ENCODE measurements around the gene NDUFA6.

NDUFA6 gene

GRCh38 chr22:42067671-42068251 is 22.8 kb downstream of the NDUFA6 start:
- in situ Hi-C loops (cut with MboI; ENCODE audit: low pct_unique_long_range_greater_than_20kb, low sequenced_read_pairs, unreplicated experiment), result no loop called here
- no peak for TF ChIP-seq CTCF (IDR thresholded peaks at IDR 0.05; ENCODE audit: extremely low read depth, insufficient read depth, missing control alignments)
- DNase-seq (ENCODE audit: low spot score), result no peak

DNA sequence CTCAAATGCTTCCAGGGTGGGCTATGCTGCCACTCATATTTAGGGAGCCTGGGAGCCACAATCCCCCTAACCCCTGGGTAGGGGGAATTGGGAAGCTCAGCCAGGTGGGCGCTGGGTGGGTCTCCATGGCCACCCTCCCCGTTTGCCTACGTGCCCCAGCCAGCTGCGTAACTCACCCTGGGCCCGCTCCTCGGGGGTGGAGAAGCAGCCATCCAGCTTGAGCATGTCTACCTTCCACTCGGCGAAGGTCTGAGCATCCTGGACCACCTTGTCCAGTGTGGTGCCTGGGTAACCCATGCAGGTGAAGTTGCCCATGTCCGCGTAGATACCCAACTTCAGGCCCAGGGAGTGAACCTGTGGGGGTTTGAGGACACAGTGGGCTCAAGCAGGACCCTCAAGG is 23.6 kb downstream of the NDUFA6 start:
- TF ChIP-seq CTCF (IDR thresholded peaks at IDR 0.05; ENCODE audit: extremely low read depth, insufficient read depth, missing control alignments), result no peak
- DNase-seq (ENCODE audit: low spot score), result no peak
- in situ Hi-C loops (cut with MboI; ENCODE audit: low pct_unique_long_range_greater_than_20kb, low sequenced_read_pairs, unreplicated experiment), result no loop called here

DNA sequence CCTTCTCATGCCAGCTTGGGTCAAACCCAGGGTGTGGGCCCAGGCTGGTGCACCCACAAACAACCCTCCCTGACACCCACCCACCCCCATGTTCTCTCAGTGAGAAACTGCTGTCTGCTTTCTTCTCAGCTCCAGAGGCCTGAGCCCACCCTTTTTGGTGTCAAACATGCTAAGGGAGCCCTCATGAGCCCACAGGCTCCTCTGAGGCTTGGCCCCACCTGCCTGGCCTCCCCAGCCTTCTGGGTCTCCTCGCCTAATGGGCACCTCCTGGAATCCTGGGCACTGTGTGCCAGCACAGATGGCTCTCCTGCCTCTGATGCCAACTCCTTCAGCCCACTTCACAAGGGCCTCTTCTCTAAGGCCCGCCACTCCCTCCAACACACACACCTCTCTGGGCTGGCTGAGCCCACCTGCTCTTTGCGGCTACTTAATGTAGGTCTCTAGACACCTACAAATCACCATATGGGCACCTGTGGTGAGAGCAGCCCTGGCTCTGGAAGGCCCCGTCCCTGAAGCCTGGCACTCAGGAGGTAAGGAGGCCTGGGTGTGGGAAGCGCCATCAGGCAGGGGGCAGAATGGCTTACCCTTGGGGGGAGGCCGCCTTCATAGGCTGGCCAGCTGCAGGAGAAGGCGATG is 24.3 kb downstream of the NDUFA6 start:
- no peak for TF ChIP-seq CTCF (IDR thresholded peaks at IDR 0.05; ENCODE audit: extremely low read depth, insufficient read depth, missing control alignments)
- in situ Hi-C loops (cut with MboI; ENCODE audit: low pct_unique_long_range_greater_than_20kb, low sequenced_read_pairs, unreplicated experiment), result no loop called here
- DNase-seq (ENCODE audit: low spot score), result no peak

DNA sequence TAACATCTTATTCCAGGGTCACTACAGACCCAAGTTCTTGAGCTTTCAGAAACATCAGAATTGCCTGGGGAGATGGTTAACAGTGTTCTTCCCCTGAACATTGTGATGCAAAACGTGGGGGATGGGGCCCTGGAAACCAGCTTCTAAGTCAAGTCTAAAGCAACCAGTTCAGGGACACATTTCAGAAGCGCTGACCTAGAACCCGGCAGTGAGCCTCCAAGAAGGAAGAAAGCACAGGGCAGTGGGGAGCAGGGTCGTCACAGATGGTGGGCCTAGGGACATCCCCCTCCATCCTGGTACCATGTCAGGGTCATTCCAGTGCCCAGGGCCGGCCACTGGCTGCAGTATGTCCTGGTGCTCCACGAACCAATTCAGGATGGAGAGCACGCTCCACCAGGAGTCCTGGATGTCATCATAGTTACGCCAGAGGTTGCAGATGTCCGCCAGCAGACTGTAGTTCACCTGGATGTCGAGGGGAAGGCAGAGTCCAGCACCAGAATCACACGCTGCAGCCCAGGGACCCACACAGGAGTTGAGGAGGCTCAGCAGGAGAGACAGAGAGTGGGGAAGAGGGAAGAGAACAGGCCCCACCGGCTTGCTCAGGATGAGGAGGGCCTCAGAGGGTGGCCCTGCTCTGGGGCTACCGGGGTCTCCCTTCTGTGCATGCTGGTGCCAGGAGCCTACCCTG is 25.0 kb downstream of the NDUFA6 start:
- TF ChIP-seq CTCF (IDR thresholded peaks at IDR 0.05; ENCODE audit: extremely low read depth, insufficient read depth, missing control alignments), result no peak
- DNase-seq (ENCODE audit: low spot score), result no peak
- in situ Hi-C loops (cut with MboI; ENCODE audit: low pct_unique_long_range_greater_than_20kb, low sequenced_read_pairs, unreplicated experiment), result no loop called here

GRCh38 chr22:42064629-42065028 is 25.9 kb downstream of the NDUFA6 start:
- no peak for TF ChIP-seq CTCF (IDR thresholded peaks at IDR 0.05; ENCODE audit: extremely low read depth, insufficient read depth, missing control alignments)
- in situ Hi-C loops (cut with MboI; ENCODE audit: low pct_unique_long_range_greater_than_20kb, low sequenced_read_pairs, unreplicated experiment), result no loop called here
- no peak for DNase-seq (ENCODE audit: low spot score)

DNA sequence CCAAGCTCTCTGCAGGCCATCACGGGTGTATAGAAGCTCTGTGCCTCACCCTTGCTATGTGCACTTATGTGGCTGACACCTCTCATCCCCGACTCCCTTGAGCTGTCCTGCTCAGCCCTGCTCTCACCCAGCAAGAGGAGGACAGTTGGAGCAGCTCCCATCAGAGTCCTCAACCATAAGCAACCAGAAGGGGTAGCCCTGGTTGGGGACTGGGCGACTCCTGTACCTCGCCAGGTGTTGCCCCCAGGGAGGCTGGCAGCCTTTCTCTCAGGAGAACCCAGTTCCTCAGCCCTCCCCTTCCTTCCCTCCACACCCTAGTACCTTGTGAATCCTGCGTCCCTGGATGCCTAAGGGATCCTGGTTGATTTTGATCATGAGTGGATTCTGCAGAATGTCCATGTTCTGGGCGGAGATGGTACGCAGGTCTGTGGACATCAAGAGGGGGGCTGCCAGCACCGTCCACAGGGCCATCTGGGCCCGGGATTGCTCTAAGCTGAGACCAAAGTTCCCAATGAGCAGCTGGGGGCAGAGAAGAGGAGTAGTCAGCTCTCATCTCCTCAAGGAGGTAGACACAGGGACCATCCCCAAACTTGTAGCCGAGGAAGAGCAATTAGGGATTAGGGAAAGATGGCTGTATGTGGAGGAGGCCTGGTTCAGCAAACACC is 27.9 kb downstream of the NDUFA6 start:
- no peak for TF ChIP-seq CTCF (IDR thresholded peaks at IDR 0.05; ENCODE audit: extremely low read depth, insufficient read depth, missing control alignments)
- in situ Hi-C loops (cut with MboI; ENCODE audit: low pct_unique_long_range_greater_than_20kb, low sequenced_read_pairs, unreplicated experiment), result no loop called here
- DNase-seq (ENCODE audit: low spot score), result no peak

Data from GM13977 (cell line).